ENCODE data around the gene PAK5. TPM values are rescaled to one million over a fixed set of nuclear protein-coding genes. Genes with fewer than 3 reads are reported as not detected.
A peak's percentile ranks its signal among the peaks of the same experiment; 100 is the strongest.

Gene PAK5
- total and polyA plus RNA-seq, 2 experiments from 2014 or later, result 0.57 to 1.1 TPM

DNA sequence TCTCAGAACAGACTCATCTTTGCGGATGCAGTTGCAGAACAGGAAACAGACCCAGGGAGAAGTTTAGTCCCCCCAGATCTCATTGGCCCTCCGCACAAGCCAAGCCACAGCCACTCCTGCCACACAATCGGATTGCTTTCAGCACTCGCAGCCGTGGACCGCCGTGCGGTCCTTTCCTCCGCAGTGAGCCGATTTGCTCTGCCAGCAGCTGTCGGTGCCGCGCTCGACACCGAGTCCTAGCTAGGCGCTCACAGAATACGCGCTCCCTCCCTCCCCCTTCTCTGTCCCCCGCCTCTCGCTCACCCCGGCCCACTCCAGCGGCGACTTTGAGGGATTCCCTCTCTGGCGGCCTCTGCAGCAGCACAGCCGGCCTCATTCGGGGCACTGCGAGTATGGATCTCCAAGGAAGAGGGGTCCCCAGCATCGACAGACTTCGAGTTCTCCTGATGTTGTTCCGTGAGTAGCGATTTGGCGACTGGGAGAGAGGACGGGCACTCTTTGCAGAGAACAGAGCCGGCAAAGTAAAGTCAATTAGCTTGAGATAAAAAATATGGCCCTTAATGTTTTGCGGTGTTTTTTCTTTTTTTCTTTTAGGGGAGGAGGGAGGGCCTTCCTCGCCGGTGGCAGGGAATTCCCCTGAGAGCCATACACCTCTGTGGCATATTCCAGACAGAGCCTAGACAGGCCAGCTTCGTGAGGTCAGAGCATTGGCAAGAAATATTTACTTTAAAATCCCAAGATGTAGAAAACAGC, 324.2 kb downstream of the PAK5 start, which contains the start of gene LAMP5:
Gene LAMP5 (plus strand): TSS at position 130 of the 753 bp plus-strand sequence. CDS start 263 bp downstream, at position 393.
- H3K4me2 ChIP-seq, result peak within 1 kb of the TSS; percentile 84
- peaks cover 61% of the 10 kb centered on the region for H3K4me1 ChIP-seq (ENCODE audit: insufficient read depth)
- H3K27me3 ChIP-seq (ENCODE audit: insufficient read depth), result peaks cover 100% of the 10 kb centered on the region
- H3K4me3 Mint-ChIP-seq, result peak within 1 kb of the TSS; percentile 86
- no peak within 1 kb of the TSS for H3K27ac ChIP-seq (ENCODE audit: low read depth)
- DNase-seq (ENCODE audit: low spot score) (peak; percentile 90), ATAC-seq (peak; percentile 75)
- no peaks in the 10 kb centered on the region for H3K79me2 ChIP-seq (replicated peaks; ENCODE audit: insufficient read depth)
- no peaks in the 10 kb centered on the region for H3K9me2 ChIP-seq (ENCODE audit: insufficient read depth)
- H3K36me3 ChIP-seq (ENCODE audit: insufficient read depth), result no peaks in the 10 kb centered on the region
- no peak within 1 kb of the TSS for H3K27ac Mint-ChIP-seq
- TF ChIP-seq, protein P1, sequence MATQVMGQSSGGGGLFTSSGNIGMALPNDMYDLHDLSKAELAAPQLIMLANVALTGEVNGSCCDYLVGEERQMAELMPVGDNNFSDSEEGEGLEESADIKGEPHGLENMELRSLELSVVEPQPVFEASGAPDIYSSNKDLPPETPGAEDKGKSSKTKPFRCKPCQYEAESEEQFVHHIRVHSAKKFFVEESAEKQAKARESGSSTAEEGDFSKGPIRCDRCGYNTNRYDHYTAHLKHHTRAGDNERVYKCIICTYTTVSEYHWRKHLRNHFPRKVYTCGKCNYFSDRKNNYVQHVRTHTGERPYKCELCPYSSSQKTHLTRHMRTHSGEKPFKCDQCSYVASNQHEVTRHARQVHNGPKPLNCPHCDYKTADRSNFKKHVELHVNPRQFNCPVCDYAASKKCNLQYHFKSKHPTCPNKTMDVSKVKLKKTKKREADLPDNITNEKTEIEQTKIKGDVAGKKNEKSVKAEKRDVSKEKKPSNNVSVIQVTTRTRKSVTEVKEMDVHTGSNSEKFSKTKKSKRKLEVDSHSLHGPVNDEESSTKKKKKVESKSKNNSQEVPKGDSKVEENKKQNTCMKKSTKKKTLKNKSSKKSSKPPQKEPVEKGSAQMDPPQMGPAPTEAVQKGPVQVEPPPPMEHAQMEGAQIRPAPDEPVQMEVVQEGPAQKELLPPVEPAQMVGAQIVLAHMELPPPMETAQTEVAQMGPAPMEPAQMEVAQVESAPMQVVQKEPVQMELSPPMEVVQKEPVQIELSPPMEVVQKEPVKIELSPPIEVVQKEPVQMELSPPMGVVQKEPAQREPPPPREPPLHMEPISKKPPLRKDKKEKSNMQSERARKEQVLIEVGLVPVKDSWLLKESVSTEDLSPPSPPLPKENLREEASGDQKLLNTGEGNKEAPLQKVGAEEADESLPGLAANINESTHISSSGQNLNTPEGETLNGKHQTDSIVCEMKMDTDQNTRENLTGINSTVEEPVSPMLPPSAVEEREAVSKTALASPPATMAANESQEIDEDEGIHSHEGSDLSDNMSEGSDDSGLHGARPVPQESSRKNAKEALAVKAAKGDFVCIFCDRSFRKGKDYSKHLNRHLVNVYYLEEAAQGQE (IDR thresholded peaks at IDR 0.05; ENCODE audit: unreplicated experiment), result peak; percentile 62
- TF ChIP-seq, protein P2, sequence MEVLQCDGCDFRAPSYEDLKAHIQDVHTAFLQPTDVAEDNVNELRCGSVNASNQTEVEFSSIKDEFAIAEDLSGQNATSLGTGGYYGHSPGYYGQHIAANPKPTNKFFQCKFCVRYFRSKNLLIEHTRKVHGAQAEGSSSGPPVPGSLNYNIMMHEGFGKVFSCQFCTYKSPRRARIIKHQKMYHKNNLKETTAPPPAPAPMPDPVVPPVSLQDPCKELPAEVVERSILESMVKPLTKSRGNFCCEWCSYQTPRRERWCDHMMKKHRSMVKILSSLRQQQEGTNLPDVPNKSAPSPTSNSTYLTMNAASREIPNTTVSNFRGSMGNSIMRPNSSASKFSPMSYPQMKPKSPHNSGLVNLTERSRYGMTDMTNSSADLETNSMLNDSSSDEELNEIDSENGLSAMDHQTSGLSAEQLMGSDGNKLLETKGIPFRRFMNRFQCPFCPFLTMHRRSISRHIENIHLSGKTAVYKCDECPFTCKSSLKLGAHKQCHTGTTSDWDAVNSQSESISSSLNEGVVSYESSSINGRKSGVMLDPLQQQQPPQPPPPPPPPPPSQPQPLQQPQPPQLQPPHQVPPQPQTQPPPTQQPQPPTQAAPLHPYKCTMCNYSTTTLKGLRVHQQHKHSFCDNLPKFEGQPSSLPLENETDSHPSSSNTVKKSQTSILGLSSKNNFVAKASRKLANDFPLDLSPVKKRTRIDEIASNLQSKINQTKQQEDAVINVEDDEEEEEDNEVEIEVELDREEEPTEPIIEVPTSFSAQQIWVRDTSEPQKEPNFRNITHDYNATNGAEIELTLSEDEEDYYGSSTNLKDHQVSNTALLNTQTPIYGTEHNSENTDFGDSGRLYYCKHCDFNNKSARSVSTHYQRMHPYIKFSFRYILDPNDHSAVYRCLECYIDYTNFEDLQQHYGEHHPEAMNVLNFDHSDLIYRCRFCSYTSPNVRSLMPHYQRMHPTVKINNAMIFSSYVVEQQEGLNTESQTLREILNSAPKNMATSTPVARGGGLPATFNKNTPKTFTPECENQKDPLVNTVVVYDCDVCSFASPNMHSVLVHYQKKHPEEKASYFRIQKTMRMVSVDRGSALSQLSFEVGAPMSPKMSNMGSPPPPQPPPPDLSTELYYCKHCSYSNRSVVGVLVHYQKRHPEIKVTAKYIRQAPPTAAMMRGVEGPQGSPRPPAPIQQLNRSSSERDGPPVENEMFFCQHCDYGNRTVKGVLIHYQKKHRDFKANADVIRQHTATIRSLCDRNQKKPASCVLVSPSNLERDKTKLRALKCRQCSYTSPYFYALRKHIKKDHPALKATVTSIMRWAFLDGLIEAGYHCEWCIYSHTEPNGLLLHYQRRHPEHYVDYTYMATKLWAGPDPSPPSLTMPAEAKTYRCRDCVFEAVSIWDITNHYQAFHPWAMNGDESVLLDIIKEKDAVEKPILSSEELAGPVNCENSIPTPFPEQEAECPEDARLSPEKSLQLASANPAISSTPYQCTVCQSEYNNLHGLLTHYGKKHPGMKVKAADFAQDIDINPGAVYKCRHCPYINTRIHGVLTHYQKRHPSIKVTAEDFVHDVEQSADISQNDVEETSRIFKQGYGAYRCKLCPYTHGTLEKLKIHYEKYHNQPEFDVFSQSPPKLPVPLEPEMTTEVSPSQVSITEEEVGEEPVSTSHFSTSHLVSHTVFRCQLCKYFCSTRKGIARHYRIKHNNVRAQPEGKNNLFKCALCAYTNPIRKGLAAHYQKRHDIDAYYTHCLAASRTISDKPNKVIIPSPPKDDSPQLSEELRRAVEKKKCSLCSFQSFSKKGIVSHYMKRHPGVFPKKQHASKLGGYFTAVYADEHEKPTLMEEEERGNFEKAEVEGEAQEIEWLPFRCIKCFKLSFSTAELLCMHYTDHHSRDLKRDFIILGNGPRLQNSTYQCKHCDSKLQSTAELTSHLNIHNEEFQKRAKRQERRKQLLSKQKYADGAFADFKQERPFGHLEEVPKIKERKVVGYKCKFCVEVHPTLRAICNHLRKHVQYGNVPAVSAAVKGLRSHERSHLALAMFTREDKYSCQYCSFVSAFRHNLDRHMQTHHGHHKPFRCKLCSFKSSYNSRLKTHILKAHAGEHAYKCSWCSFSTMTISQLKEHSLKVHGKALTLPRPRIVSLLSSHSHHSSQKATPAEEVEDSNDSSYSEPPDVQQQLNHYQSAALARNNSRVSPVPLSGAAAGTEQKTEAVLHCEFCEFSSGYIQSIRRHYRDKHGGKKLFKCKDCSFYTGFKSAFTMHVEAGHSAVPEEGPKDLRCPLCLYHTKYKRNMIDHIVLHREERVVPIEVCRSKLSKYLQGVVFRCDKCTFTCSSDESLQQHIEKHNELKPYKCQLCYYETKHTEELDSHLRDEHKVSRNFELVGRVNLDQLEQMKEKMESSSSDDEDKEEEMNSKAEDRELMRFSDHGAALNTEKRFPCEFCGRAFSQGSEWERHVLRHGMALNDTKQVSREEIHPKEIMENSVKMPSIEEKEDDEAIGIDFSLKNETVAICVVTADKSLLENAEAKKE (CRISPR knock-in tag; IDR thresholded peaks at IDR 0.05), result no peak
- TF ChIP-seq POLR2AphosphoS5 (IDR thresholded peaks at IDR 0.05; ENCODE audit: low read depth), result no peak
- peak; percentile 82 for TF ChIP-seq EZH2 (IDR thresholded peaks at IDR 0.05; ENCODE audit: low read depth, unreplicated experiment)
- TF ChIP-seq ZNF114 (CRISPR knock-in tag; IDR thresholded peaks at IDR 0.05), result no peak
- no peak for TF ChIP-seq STAT1 (IDR thresholded peaks at IDR 0.05; ENCODE audit: unreplicated experiment)
- TF ChIP-seq, protein P3, sequence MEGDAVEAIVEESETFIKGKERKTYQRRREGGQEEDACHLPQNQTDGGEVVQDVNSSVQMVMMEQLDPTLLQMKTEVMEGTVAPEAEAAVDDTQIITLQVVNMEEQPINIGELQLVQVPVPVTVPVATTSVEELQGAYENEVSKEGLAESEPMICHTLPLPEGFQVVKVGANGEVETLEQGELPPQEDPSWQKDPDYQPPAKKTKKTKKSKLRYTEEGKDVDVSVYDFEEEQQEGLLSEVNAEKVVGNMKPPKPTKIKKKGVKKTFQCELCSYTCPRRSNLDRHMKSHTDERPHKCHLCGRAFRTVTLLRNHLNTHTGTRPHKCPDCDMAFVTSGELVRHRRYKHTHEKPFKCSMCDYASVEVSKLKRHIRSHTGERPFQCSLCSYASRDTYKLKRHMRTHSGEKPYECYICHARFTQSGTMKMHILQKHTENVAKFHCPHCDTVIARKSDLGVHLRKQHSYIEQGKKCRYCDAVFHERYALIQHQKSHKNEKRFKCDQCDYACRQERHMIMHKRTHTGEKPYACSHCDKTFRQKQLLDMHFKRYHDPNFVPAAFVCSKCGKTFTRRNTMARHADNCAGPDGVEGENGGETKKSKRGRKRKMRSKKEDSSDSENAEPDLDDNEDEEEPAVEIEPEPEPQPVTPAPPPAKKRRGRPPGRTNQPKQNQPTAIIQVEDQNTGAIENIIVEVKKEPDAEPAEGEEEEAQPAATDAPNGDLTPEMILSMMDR (conservative IDR thresholded peaks at IDR 0.05; ENCODE audit: low read depth in 2 of 2), result no peak
- no peak for TF ChIP-seq NANOG (IDR thresholded peaks at IDR 0.05; ENCODE audit: borderline replicate concordance)
- H3K4me1 Mint-ChIP-seq, result peaks cover 49% of the 10 kb centered on the region
- H3K36me3 Mint-ChIP-seq (ENCODE audit: low read depth), result peaks cover 13% of the 10 kb centered on the region; the same call in 2 of the 3 replicates
- H3K27me3 Mint-ChIP-seq (ENCODE audit: insufficient read depth, low read depth, poor library complexity), result peaks cover 57% of the 10 kb centered on the region
- H2AFZ ChIP-seq, result peak within 1 kb of the TSS; percentile 94
- 0 out of 2 replicates have a peak, but pooled peaks cover 9% of the 10 kb centered on the region for H4K20me1 ChIP-seq (replicated peaks; ENCODE audit: insufficient read depth)
- peak within 1 kb of the TSS; percentile 65 for H3K4me3 ChIP-seq
- peaks cover 6% of the 10 kb centered on the region; the same call in 1 of the 2 replicates for H3F3A ChIP-seq (replicated peaks; ENCODE audit: low read depth)
- H3K9me3 Mint-ChIP-seq, result no peaks in the 10 kb centered on the region; the same call in 1 of the 3 replicates
